Gastroesophageal sphincter (tissue), 4 donors: ENCODE data around the gene PPP1R18. TPM values are rescaled to one million over a fixed set of nuclear protein-coding genes. Genes with fewer than 3 reads are reported as not detected.

Experiments used
- ATAC-seq: fragments of 150-250 bp; one replicate; pipeline ENCODE4 v1.9.1; 2016; ENCODE audit warnings: mild to moderate bottlenecking, moderate library complexity
- H3K27ac ChIP-seq, 4 donors: fragments of 200-600 bp; sonication (generic) in 3 of 4; 1 replicate in 3 of 4; 2 replicates in 1 of 4; pipeline ENCODE4 v1.5.1; 2016 to 2019
- H3K27me3 ChIP-seq: fragments of 200-600 bp; sonication (generic); one replicate; pipeline ENCODE4 v1.5.1; 2019
- H3K36me3 ChIP-seq, 2 donors: fragments of 200-600 bp; sonication (generic); one replicate each; pipeline ENCODE4 v1.5.1; 2019; ENCODE audit warnings: control low read depth in 1 of 2
- H3K4me1 ChIP-seq, 3 donors: fragments of 200-600 bp; sonication (generic); 1 replicate in 2 of 3; 2 replicates in 1 of 3; pipeline ENCODE4 v1.5.1; 2016 to 2019; ENCODE audit warnings: control low read depth in 2 of 3
- H3K4me3 ChIP-seq, 2 donors: fragments of 200-600 bp; sonication (generic); one replicate each; pipeline ENCODE4 v1.5.1; 2019; ENCODE audit warnings: mild to moderate bottlenecking in 1 of 2, moderate library complexity in 1 of 2
- H3K9me3 ChIP-seq, 3 donors: fragments of 200-600 bp; sonication (generic); one replicate each; pipeline ENCODE4 v1.5.1; 2017 to 2019; ENCODE audit warnings: control low read depth in 2 of 3
- CTCF ChIP-seq, 4 experiments: fragments of 200-600 bp in 2 of 4; fragments of 450-650 bp in 2 of 4; sonication (generic) in 1 of 4; IDR thresholded peaks; one replicate each; pipeline ENCODE4 v1.5.1; 2017 to 2019; ENCODE audit warnings: antibody characterized with exemption in 4 of 4, mild to moderate bottlenecking in 2 of 4, moderate library complexity in 2 of 4
- EP300 ChIP-seq: sonication (generic); formaldehyde crosslinking; IDR thresholded peaks from one replicate; pipeline ENCODE4 v1.6.1; 2017; ENCODE audit warnings: antibody characterized with exemption, mild to moderate bottlenecking
- POLR2A ChIP-seq, 2 donors: fragments of 450-650 bp; IDR thresholded peaks; one replicate each; pipeline ENCODE4 v1.6.1; 2017; ENCODE audit warnings: antibody characterized with exemption in 2 of 2, mild to moderate bottlenecking in 2 of 2, moderate library complexity in 1 of 2
- POLR2AphosphoS5 ChIP-seq: sonication (generic); formaldehyde crosslinking; IDR thresholded peaks from one replicate; pipeline ENCODE4 v1.6.1; 2017; ENCODE audit warnings: antibody characterized with exemption
- WGBS, 2 donors: methylation state at CpG; one replicate each; pipeline ENCODE4 v1.1.5; 2018; ENCODE audit warnings: low coverage in 1 of 2; 5-methylcytosine and 5-hydroxymethylcytosine counted together
- total RNA-seq, 4 donors: library from RNA; depleted of rRNA; stranded (reverse); fragments of >200 nt; gene quantifications; one replicate each; pipeline ENCODE4 v1.1.0, GENCODE V29; 2016

PPP1R18 gene
- total RNA-seq, 4 donors from 2014 or later, result 45.3 to 65.8 (median 56.6) TPM

GRCh38 chr6:30651143-30651542 lies 35.3 kb downstream of the PPP1R18 start:
- Histone ChIP-seq H3K27me3 (no peaks in the 10 kb centered on the region), H3K9me3 (no peaks in the 10 kb centered on the region), H3K4me3 (no peak overlapping the region), H3K27ac (no peak overlapping the region), H3K4me1 (peaks cover 0 to 27% (median 9%) of the 10 kb centered on the region in 3 donors), H3K36me3 (peaks cover 0 to 62% of the 10 kb centered on the region in 2 donors)
- 87% methylated on average over 7 to 11 of the region's 12 CpGs for WGBS, 2 donors
- TF ChIP-seq CTCF (IDR thresholded peaks at IDR 0.05) (no peak), POLR2AphosphoS5 (no peak), POLR2A (IDR thresholded peaks at IDR 0.05) (no peak)
- ATAC-seq, result no peak

GRCh38 chr6:30647242-30648116 lies 39.0 kb downstream of the PPP1R18 start:
- Histone ChIP-seq H3K36me3 (peaks cover 0 to 62% of the 10 kb centered on the region in 2 donors), H3K4me1 (peaks cover 0 to 33% (median 9%) of the 10 kb centered on the region in 3 donors), H3K9me3 (no peaks in the 10 kb centered on the region), H3K4me3 (peak overlapping the region; percentile 84 to 87), H3K27ac (peak overlapping the region; percentile 90 to 99 (median 97)), H3K27me3 (no peaks in the 10 kb centered on the region)
- 0% methylated on average over 3 to 5 of the region's 78 CpGs for WGBS, 2 donors
- TF ChIP-seq POLR2AphosphoS5, result no peak
- peak; percentile 21 to 24 for TF ChIP-seq POLR2A (IDR thresholded peaks at IDR 0.05)
- no peak for TF ChIP-seq CTCF (IDR thresholded peaks at IDR 0.05)
- TF ChIP-seq EP300, result no peak
- ATAC-seq, result peak; percentile 81

- Histone ChIP-seq H3K36me3 (peaks cover 0 to 62% of the 10 kb centered on the region in 2 donors), H3K27ac (peak within 1 kb of the TSS; percentile 90 to 99 (median 97)), H3K4me3 (peak within 1 kb of the TSS; percentile 84 to 87), H3K4me1 (peaks cover 0 to 33% (median 9%) of the 10 kb centered on the region in 3 donors), H3K27me3 (no peaks in the 10 kb centered on the region), H3K9me3 (no peaks in the 10 kb centered on the region)
- peak; percentile 94 for ATAC-seq
- 18 to 32% methylated on average over 8 of the region's 37 CpGs for whole genome bisulfite sequencing, 2 donors
- TF ChIP-seq POLR2A (IDR thresholded peaks at IDR 0.05), result no peak
- TF ChIP-seq CTCF (IDR thresholded peaks at IDR 0.05), result peak in 2 of 4 experiments; percentile 5 to 7
Observed at GRCh38 chr6:30646450-30647241, 39.8 kb downstream of the PPP1R18 start, which contains the start of gene C6orf136. TSS of gene C6orf136 (plus strand) at chr6:30647133. CDS start at chr6:30647232, 99 bp downstream.

GRCh38 chr6:30645989-30646388 lies 40.5 kb downstream of the PPP1R18 start:
- TF ChIP-seq POLR2AphosphoS5, result no peak
- no peak for TF ChIP-seq POLR2A (IDR thresholded peaks at IDR 0.05)
- no peak for TF ChIP-seq CTCF (IDR thresholded peaks at IDR 0.05)
- TF ChIP-seq EP300, result no peak
- ATAC-seq, result no peak
- Histone ChIP-seq H3K27ac (peak overlapping the region in 2 of 4 donors; percentile 97), H3K4me1 (peaks cover 0 to 33% (median 9%) of the 10 kb centered on the region in 3 donors), H3K9me3 (no peaks in the 10 kb centered on the region), H3K4me3 (no peak overlapping the region), H3K36me3 (peaks cover 0 to 62% of the 10 kb centered on the region in 2 donors), H3K27me3 (no peaks in the 10 kb centered on the region)
- 23 to 83% methylated on average over 1 of the region's 1 CpG for WGBS, 2 donors
